Caco-2 (cell line): ENCODE measurements around the gene ZNF341. TPM values are rescaled to one million over a fixed set of nuclear protein-coding genes. Genes with fewer than 3 reads are reported as not detected.

ENCODE experiments used
- BruUV-seq: library from RNA; stranded (reverse); fragments of 400-500 nt; replicated peaks from 2 replicates; lab custom pipeline; 2021; lab: Mats Ljungman, UMichigan
- CTCF ChIA-PET: fragments of 300-600 bp; sonication (Branson Sonifier 250); formaldehyde crosslinking; loops from one replicate; lab custom pipeline; 2022; ENCODE audit warnings: antibody characterized with exemption; lab: Charles Lee
- POLR2A ChIA-PET: fragments of 300-600 bp; sonication (Branson Sonifier 250); formaldehyde crosslinking; loops from one replicate; lab custom pipeline; 2022; ENCODE audit warnings: antibody characterized with exemption; lab: Charles Lee
- DNase-seq, 2 experiments: peaks; one replicate each; pipeline versions ENCODE4 v3.0.0 to v3.0.0-alpha.2; 2020 to 2022
- H3K27me3 ChIP-seq: replicated peaks from 2 replicates; pipeline ENCODE4 v1.6.0; 2011; ENCODE audit warnings: low read length; ENCODE audit not compliant: control insufficient read depth, insufficient read depth
- H3K36me3 ChIP-seq: 2 replicates; pipeline ENCODE4 v1.5.1; 2011; ENCODE audit warnings: low read length; ENCODE audit not compliant: control insufficient read depth, insufficient read depth
- H3K4me1 ChIP-seq: fragments of 250-450 bp; sonication (Bioruptor Pico); 2 replicates; pipeline ENCODE4 v1.5.1; 2020; ENCODE audit warnings: mild to moderate bottlenecking
- H3K4me3 ChIP-seq: 2 replicates; pipeline ENCODE4 v1.5.1; 2011; ENCODE audit warnings: low read depth, mild to moderate bottlenecking, control low read depth, low read length
- H3K9me3 ChIP-seq: fragments of 250-450 bp; sonication (Bioruptor Pico); 2 replicates; pipeline ENCODE4 v1.5.1; 2020; ENCODE audit warnings: mild to moderate bottlenecking, moderate library complexity
- H3K27ac Mint-ChIP-seq: one replicate; pipeline ENCODE4 v1.8.0; 2022; ENCODE audit warnings: mixed read lengths; ENCODE audit not compliant: unreplicated experiment
- H3K27me3 Mint-ChIP-seq: one replicate; pipeline ENCODE4 v1.8.0; 2022; ENCODE audit warnings: mixed read lengths; ENCODE audit not compliant: insufficient read depth, unreplicated experiment
- H3K36me3 Mint-ChIP-seq: one replicate; pipeline ENCODE4 v1.8.0; 2022; ENCODE audit warnings: mild to moderate bottlenecking, mixed read lengths; ENCODE audit not compliant: insufficient read depth, unreplicated experiment
- H3K4me1 Mint-ChIP-seq: one replicate; pipeline ENCODE4 v1.8.0; 2022; ENCODE audit warnings: low read depth, mixed read lengths; ENCODE audit not compliant: unreplicated experiment
- H3K4me3 Mint-ChIP-seq: one replicate; pipeline ENCODE4 v1.8.0; 2022; ENCODE audit warnings: mild to moderate bottlenecking, moderate library complexity, mixed read lengths; ENCODE audit not compliant: unreplicated experiment
- H3K9me3 Mint-ChIP-seq: one replicate; pipeline ENCODE4 v1.8.0; 2022; ENCODE audit warnings: mixed read lengths; ENCODE audit not compliant: unreplicated experiment
- CTCF ChIP-seq, 2 experiments: fragments of 200-600 bp in 1 of 2; IDR thresholded peaks; 1 replicate in 1 of 2; 2 replicates in 1 of 2; pipeline versions ENCODE4 v1.5.1 to v1.8.0; 2011 to 2022; ENCODE audit warnings: antibody characterized with exemption in 1 of 2, control low read depth in 1 of 2, inconsistent platforms in 1 of 2, low read depth in 1 of 2, low read length in 1 of 2, mild to moderate bottlenecking in 1 of 2, moderate library complexity in 1 of 2; ENCODE audit not compliant: insufficient read depth in 1 of 2, severe bottlenecking in 1 of 2, unreplicated experiment in 1 of 2
- intact Hi-C: fragments of 100-400 bp; cut with micrococcal nuclease; formaldehyde crosslinking; loops from one replicate; pipeline ENCODE4 v1.10.0; 2022; ENCODE audit not compliant: unreplicated experiment
- total RNA-seq: library from RNA; stranded (reverse); gene quantifications from 2 replicates; pipeline ENCODE4 v1.2.3, GENCODE V29; 2022

ZNF341 gene
- total RNA-seq, 1 experiment from 2014 or later = 2.9 TPM

DNA sequence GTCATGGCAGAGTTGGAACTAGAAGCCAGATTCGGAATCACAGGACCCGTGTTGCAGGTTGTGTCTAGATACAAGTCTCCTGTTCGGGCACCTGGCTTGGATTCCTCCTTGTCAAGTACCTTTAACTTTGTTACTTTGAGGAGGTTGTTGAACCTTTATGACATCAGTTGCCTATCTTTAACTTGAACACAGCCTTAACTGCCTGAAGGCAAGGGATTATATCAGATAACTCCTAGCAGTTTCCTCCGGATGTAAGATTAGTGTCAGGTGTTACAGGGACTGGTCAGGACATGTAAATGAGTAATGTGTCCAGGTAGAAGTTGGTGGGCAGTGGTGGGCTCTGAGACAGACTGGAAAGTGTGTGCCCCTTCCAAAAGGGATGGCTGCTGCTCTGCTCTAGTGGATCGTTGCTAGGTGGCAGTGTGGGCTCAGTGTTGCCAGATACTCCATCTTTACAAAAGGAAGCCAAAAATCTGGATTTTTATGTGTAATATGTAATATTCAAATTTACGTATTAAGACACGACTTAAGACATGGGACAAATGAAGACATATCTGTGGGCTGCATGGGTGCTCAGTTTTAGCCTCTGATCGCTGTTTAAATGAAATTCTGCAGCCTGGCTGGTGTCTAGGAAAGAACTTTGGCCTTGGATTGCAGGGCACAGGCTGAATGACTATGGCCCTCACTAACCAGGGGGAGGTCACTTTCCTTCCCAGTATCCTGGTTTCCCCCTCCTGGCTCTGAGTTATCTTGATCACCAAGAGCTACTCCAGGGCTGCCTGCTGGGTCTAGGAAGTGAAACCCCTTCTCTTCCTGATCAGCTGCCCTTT lies 106.5 kb downstream of the ZNF341 start:
- Histone ChIP-seq H3K9me3 (no peaks in the 10 kb centered on the region), H3K36me3 (no peaks in the 10 kb centered on the region), H3K27me3 (no peaks in the 10 kb centered on the region), H3K4me3 (no peak overlapping the region), H3K4me1 (peaks cover 18% of the 10 kb centered on the region)
- H3K4me3 Mint-ChIP-seq = no peak overlapping the region
- H3K9me3 Mint-ChIP-seq = no peaks in the 10 kb centered on the region
- POLR2A ChIA-PET = interaction anchor here (0.9 kb wide), 1 partner anchor 12 kb away, joined by 3 read pairs; no protein-coding TSS in a partner anchor
- no peak for DNase-seq
- peak in 1 of 2 experiments; percentile 53 for TF ChIP-seq CTCF (IDR thresholded peaks at IDR 0.05; ENCODE audit: insufficient read depth in 1 of 2, low read depth in 1 of 2, low read length in 1 of 2, severe bottlenecking in 1 of 2, unreplicated experiment in 1 of 2)
- no peak overlapping the region for H3K27ac Mint-ChIP-seq
- CTCF ChIA-PET = interaction anchor here (0.6 kb wide), 1 partner anchor 227 kb away, joined by 7 read pairs; no protein-coding TSS in a partner anchor
- intact Hi-C loops = no loop called here
- H3K27me3 Mint-ChIP-seq = no peaks in the 10 kb centered on the region
- H3K36me3 Mint-ChIP-seq = peaks cover 26% of the 10 kb centered on the region
- no TSS peak for BruUV-seq
- H3K4me1 Mint-ChIP-seq = peaks cover 37% of the 10 kb centered on the region

DNA sequence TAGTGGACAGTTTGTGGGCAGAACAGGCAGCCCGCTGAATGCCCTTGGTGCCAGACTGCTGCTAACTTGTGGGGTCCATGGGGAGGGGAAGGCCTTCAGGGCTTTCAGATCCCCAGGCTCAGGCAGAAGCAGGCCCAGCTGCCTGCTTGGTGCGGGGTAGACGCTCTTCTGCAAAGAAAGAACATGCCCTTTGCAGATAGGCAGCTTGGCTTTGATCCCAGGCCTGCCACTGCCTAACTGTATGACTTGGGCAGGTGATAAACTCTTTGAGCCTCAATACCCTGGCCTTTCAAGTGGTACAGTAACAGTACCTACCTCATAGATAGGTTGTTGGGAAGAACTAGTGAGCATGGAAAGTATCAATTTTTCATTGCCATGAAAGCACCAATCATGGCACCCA lies 107.8 kb downstream of the ZNF341 start:
- ChIA-PET POLR2A (interaction anchor here (1.1 kb wide), 1 partner anchor 26 kb away, joined by 3 read pairs; no protein-coding TSS in a partner anchor), CTCF (no interaction called here)
- Mint-ChIP-seq H3K36me3 (peaks cover 14% of the 10 kb centered on the region), H3K4me1 (peaks cover 40% of the 10 kb centered on the region), H3K27me3 (no peaks in the 10 kb centered on the region), H3K27ac (no peak overlapping the region), H3K9me3 (no peaks in the 10 kb centered on the region), H3K4me3 (no peak overlapping the region)
- Histone ChIP-seq H3K9me3 (no peaks in the 10 kb centered on the region), H3K27me3 (no peaks in the 10 kb centered on the region), H3K4me3 (no peak overlapping the region), H3K4me1 (peaks cover 28% of the 10 kb centered on the region), H3K36me3 (no peaks in the 10 kb centered on the region)
- TF ChIP-seq CTCF (IDR thresholded peaks at IDR 0.05; ENCODE audit: insufficient read depth in 1 of 2, low read depth in 1 of 2, low read length in 1 of 2, severe bottlenecking in 1 of 2, unreplicated experiment in 1 of 2) = no peak
- DNase-seq = no peak
- intact Hi-C loops = no loop called here
- BruUV-seq = no TSS peak

DNA sequence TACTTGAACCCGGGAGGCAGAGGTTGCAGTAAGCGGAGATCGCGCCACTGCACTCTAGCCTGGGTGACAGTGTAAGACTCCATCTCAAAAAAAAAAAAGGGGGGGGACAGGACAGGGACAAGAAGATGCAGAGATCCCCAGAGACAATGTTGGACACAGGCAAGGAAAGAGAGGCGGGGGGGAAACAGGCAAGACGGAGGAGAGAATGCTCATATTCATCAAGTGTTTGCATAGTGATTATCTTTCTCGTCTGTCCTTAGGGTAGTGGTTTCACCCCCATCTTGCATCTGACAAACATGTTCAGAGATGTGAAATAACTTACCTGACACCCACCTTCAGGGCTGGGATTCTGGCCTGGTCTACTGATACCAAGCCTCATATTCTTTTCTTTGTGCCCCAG lies 108.4 kb downstream of the ZNF341 start:
- POLR2A ChIA-PET = no interaction called here
- Mint-ChIP-seq H3K36me3 (peaks cover 9% of the 10 kb centered on the region), H3K27me3 (no peaks in the 10 kb centered on the region), H3K9me3 (no peaks in the 10 kb centered on the region), H3K4me1 (peaks cover 40% of the 10 kb centered on the region), H3K27ac (no peak overlapping the region), H3K4me3 (no peak overlapping the region)
- TF ChIP-seq CTCF (IDR thresholded peaks at IDR 0.05; ENCODE audit: insufficient read depth in 1 of 2, low read depth in 1 of 2, low read length in 1 of 2, severe bottlenecking in 1 of 2, unreplicated experiment in 1 of 2) = no peak
- Histone ChIP-seq H3K27me3 (no peaks in the 10 kb centered on the region), H3K36me3 (no peaks in the 10 kb centered on the region), H3K9me3 (no peaks in the 10 kb centered on the region), H3K4me3 (no peak overlapping the region), H3K4me1 (peaks cover 28% of the 10 kb centered on the region)
- no peak for DNase-seq
- no TSS peak for BruUV-seq
- intact Hi-C loops = no loop called here
- CTCF ChIA-PET = no interaction called here
